Measurements from ENCODE around the gene LZTS3. TPM values are rescaled to one million over a fixed set of nuclear protein-coding genes. Genes with fewer than 3 reads are reported as not detected.
"Not testable (repeated sequence)": the region's sequence is repeated elsewhere in the genome, so short reads cannot be mapped to it uniquely, and the experiment has no call there.

Gene LZTS3
- total RNA-seq, 2 experiments from 2014 or later = 0.41 to 0.70 TPM

DNA sequence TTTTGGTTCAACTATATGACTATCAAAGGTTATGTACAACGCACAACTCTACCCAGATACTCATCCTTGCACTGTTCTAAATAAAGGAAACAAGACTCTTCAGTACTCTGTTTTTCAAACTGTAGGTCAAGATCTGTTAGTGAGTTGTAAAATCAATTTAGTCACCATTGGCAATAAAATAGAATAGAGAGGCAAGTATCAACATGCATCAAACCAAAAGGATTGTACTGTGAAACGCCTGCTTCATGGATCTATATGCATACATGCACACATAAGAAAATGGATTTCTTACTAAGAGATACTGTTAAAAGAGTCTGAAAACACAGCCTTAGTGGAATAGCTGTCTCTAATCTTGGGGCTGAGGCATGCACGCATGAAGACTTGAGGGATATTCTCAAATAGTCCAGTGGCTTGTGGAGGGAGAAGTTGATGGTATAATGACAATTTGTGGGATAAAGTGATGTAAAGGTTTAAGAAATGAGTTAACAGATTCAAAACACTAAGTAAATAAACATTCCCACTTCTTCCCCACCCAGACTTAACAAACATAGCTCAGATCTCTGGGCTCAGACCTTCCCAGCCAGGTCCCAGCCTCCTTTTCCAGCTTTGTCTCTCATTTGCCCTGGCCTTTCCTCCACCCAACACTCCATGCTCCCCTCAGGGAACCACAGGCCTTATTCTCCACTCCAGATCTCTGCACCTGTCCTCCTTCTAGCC, 10.7 kb upstream of the LZTS3 start:
- no peaks in the 10 kb centered on the region for H3K4me1 Mint-ChIP-seq
- ATAC-seq (no peak), DNase-seq (no peak)
- no peak overlapping the region for H3K27ac Mint-ChIP-seq
- H3K36me3 Mint-ChIP-seq = no peaks in the 10 kb centered on the region
- no peaks in the 10 kb centered on the region for H3K9me3 Mint-ChIP-seq (ENCODE audit: low read depth)
- no peak overlapping the region for H3K4me3 Mint-ChIP-seq
- CTCF ChIA-PET = interaction anchor here (0.8 kb wide), 1 partner anchor 68 kb away, joined by 3 read pairs; no protein-coding TSS in a partner anchor
- H3K27me3 Mint-ChIP-seq = no peaks in the 10 kb centered on the region

DNA sequence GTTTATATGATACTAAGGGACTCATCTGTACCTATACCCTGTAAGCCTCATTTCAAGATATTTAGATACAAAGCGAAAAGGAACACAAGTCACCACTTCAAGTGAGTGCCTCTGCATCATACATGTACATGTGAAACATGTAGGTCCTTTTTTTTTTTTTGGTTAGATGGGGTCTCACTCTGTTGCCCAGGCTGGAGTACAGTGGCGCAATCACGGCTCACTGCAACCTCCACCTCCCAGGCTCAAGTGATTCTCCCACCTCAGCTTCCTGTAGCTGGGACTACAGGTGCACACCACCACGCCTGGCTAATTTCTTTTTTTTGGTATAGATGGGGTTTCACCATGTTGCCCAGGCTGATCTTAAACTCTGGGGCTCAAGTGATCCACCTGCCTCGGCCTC, 9.1 kb upstream of the LZTS3 start:
- H3K9me3 Mint-ChIP-seq (ENCODE audit: low read depth); H3K4me1 Mint-ChIP-seq; H3K27ac Mint-ChIP-seq; H3K4me3 Mint-ChIP-seq; ATAC-seq; H3K27me3 Mint-ChIP-seq; DNase-seq; H3K36me3 Mint-ChIP-seq: not testable (repeated sequence)
- CTCF ChIA-PET = interaction anchor here (0.9 kb wide), 1 partner anchor 21 kb away, joined by 3 read pairs; no protein-coding TSS in a partner anchor

DNA sequence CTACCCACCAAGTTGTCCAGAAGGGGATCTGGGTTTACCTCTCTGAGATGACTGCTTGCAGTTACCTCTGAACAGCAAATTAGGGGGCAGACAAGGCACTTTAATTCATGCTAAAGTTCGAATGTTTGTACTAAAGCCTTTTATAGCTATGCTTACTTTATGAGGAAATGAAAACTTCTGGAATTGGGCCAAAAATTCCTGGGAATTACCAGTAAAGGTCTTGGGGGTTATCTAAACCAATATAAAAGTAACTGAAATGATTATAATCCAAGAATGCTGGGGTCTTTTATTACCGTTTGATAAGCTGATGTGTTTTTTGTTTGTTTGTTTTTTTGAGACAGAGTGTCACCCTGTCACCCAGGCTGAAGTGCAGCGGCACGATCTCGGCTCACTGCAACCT, 7.9 kb upstream of the LZTS3 start:
- H3K4me3 Mint-ChIP-seq = no peak overlapping the region
- CTCF ChIA-PET = no interaction called here

DNA sequence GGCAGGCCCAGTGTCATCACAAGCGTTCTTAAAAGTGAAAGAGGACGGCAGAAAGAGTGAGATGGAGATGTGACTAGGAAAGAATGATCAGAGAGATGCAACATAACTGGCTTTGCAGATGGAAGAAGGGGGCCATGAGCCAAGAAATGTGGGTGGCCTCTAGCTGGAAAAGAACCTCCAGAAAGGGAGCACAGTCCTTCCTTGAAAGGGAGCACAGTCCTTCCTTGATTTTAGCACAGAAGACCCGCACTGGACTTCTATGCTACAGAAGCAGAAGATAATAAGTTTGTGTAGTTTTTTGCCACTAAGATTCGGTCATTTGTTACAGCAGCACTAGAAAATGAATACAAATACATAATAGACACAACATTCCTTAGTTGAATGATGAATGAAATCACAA, 7.0 kb upstream of the LZTS3 start:
- CTCF ChIA-PET = no interaction called here
- Mint-ChIP-seq H3K27ac (no peak overlapping the region), H3K36me3 (no peaks in the 10 kb centered on the region), H3K27me3 (peaks cover 3% of the 10 kb centered on the region), H3K4me3 (no peak overlapping the region), H3K4me1 (no peaks in the 10 kb centered on the region), H3K9me3 (ENCODE audit: low read depth) (no peaks in the 10 kb centered on the region)
- ATAC-seq (no peak), DNase-seq (no peak)

More for the DNA sequence above, 7.9 kb upstream of the LZTS3 start:
- ATAC-seq (no peak), DNase-seq (no peak)
- Mint-ChIP-seq H3K27ac (no peak overlapping the region), H3K9me3 (ENCODE audit: low read depth) (no peaks in the 10 kb centered on the region), H3K27me3 (no peaks in the 10 kb centered on the region), H3K36me3 (no peaks in the 10 kb centered on the region), H3K4me1 (no peaks in the 10 kb centered on the region)

DNA sequence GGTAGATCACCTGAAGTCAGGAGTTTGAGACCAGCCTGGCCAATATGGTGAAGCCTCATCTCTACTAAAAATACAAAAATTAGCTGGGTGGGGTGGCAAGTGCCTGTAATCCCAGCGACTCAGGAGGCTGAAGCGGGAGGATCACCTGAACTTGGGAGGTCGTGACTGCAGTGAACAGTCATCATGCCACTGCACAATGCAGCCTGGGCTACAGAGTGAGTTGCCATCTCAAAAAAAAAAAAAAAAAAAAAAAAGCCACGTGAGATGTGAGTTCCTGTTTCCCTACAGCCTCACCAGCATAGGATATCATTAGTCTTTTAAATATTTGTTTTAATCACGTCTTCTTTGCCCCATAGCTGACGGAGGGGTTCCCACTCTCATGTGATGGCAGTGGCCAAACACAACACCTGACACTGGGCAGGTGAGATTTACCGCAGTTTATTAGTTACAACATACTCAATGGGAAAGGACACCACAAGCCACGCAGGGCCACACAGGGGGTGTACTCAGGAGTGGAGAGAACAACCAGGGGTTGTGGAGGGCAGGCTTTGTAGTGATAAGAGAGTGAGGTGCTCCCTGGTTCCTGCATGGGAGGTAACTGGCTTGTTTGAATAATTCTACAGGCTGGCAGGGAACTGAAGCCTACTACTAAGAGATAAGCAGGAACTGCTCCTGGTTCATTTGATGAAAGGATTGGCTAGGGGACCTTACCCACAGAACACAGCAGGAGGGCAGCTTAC, 4.6 kb upstream of the LZTS3 start:
- Mint-ChIP-seq H3K27me3 (peaks cover 19% of the 10 kb centered on the region), H3K36me3 (no peaks in the 10 kb centered on the region), H3K4me3 (no peak overlapping the region), H3K9me3 (ENCODE audit: low read depth) (no peaks in the 10 kb centered on the region), H3K27ac (no peak overlapping the region), H3K4me1 (peaks cover 3% of the 10 kb centered on the region)
- CTCF ChIA-PET = interaction anchor here (0.6 kb wide), 1 partner anchor 57 kb away, joined by 4 read pairs; no protein-coding TSS in a partner anchor
- ATAC-seq = no peak
- DNase-seq = no peak

DNA sequence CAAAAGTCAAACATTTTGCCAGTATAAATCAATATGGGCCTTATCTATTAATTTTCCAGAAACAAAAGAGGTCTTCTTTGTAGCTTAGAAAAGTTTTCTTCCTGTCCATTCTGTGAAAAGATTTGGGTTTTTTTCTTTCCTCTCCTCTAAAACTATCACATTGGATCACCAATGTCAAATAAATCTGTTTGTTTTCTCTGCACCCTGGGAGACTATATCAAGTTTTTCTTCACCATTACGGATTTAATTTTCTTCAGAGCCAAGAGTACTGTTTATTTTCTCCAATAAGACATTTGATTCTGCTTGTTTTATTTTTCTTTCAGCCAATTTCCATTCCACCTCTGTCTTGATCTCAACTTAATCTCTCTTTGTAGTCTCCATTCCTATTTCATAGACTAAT, 1.9 kb upstream of the LZTS3 start:
- Mint-ChIP-seq H3K36me3 (no peaks in the 10 kb centered on the region), H3K27ac (no peak overlapping the region), H3K9me3 (ENCODE audit: low read depth) (no peaks in the 10 kb centered on the region), H3K27me3 (peaks cover 41% of the 10 kb centered on the region), H3K4me1 (peaks cover 7% of the 10 kb centered on the region), H3K4me3 (no peak overlapping the region)
- no peak for ATAC-seq
- CTCF ChIA-PET = interaction anchor here (0.9 kb wide), 1 partner anchor 122 kb away, joined by 5 read pairs; no protein-coding TSS in a partner anchor
- DNase-seq = no peak

DNA sequence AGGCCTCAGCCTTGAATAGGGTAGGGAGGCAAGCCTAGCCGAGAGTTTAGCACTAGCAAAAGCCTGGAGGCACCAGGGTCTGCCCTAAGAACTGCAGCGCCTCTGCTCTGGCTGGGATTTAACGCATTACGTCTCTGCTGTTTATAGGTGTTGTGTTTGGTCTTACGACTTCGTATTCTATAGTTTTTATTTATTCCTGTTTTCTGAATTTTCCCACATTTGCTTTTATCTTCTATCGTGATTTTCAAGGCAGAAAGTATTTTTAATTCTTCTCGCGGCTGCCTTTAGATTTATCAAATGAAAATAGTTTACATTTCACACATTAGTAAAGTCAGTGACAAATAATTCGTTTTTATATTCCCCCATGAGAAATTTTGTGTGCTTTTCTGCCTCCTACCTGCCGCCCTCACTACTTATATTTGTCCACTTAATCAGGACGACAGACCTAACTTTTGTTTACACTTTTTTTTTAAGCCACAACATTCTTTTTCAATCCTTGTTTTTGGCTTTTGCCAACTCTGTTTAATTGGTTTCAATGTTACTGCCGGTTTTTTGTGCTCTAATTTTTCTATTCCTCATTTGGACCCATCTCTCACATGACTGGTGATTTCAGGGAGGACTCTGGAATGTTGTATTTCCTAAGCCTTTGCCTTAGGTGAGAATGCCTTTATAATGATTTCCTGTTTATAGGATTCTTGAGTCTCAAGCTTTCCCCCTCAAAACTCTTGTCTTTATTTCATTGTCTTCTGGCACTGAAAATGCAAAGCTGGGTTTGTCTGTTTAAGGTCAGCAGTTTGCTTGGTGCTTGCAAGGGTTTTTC, 1.3 kb upstream of the LZTS3 start:
- Mint-ChIP-seq H3K9me3 (ENCODE audit: low read depth) (no peaks in the 10 kb centered on the region), H3K36me3 (no peaks in the 10 kb centered on the region), H3K4me1 (peaks cover 7% of the 10 kb centered on the region), H3K27me3 (peaks cover 46% of the 10 kb centered on the region), H3K4me3 (peak overlapping the region; percentile 80), H3K27ac (no peak overlapping the region)
- ATAC-seq = no peak
- no peak for DNase-seq
- CTCF ChIA-PET = interaction anchor here (0.9 kb wide), 1 partner anchor 121 kb away, joined by 5 read pairs; no protein-coding TSS in a partner anchor

DNA sequence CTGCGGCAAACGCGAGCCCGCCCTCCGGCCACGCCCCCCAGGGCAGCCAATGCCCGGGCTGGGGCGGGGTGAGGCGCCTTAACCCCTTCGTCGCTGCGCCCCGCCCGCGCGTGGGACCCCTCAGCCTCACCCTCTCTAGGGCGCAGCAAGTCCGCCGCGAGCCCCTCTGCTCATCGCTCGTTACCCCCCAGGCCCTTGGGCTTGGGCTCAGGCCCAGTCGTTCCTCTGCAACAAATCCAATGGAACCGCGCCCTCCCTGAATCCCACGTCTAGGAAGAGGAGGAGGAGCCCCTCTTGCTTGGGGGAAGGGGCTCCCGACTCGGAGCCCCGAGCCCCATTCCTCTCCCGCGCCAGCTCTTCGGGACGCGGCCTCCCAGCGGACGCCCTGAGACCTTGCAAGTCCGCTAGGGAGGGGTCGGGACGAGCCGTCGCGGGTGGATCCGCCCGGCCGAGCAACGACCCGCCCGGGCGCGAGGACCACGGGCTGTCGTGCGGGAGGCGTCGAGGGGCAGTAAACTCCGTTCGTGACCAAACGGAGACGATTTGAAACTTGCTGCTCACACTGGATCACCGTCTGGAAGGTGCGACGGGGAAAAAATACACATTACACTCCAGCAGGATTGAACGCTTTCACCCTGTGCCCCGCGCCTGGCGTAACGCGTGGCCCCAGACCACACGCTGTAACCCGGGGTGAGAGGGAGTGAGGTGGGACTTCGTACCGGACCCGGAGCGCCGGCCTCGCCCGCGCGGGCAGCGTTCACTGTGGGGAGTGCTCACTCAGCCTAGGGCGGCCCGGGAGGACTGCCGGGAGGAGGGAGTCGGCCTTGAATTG, 477 bp upstream of the LZTS3 start:
- CTCF ChIA-PET = interaction anchor here (0.8 kb wide), 1 partner anchor 135 kb away, joined by 3 read pairs; no protein-coding TSS in a partner anchor
- peaks cover 52% of the 10 kb centered on the region for H3K27me3 Mint-ChIP-seq
- H3K36me3 Mint-ChIP-seq = no peaks in the 10 kb centered on the region
- H3K9me3 Mint-ChIP-seq (ENCODE audit: low read depth) = no peaks in the 10 kb centered on the region
- peak overlapping the region; percentile 49 for H3K27ac Mint-ChIP-seq
- peak overlapping the region; percentile 80 for H3K4me3 Mint-ChIP-seq
- ATAC-seq (peak; percentile 62), DNase-seq (peak; percentile 92)
- H3K4me1 Mint-ChIP-seq = peaks cover 7% of the 10 kb centered on the region

DNA sequence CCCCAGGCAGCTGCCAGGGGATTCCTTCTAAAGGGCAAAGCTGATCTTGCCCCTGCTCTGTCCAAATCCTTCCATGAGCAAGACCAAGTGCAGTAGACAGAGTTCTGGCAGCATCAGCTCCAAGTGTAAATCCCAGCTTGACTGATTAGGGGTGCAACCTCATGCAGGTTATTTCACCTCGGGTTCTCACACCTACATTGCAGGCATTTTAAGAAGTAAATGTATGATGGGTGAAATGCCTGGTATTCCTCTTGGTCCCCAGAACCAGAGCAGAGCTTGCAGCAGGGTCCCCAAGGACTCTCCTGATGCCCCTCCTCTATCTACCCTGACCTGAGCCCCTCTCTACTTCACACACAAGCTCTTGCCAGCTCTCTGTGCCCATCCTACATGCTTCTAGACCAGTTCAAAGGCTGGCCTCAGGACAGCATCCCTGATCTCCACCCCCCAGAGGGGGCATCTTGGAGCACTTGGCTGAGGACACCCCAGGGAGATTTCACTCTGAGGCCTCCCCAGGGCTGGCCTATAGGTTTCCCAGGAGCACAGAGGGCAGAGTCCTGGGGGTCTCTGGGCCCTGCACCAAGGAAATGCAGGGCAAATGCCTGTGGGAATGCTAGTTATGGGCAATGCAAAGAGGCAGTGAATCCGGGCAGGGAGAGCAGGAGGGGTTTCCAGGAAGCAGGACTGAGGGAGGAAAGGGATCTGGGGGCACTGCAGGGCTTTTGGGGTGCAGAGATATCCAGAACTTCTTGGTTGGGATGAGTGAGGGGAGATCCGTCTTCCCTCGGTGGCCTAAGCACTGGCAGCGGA, 1.0 kb downstream of the LZTS3 start:
- Mint-ChIP-seq H3K36me3 (no peaks in the 10 kb centered on the region), H3K27me3 (peaks cover 63% of the 10 kb centered on the region), H3K9me3 (ENCODE audit: low read depth) (no peaks in the 10 kb centered on the region), H3K4me1 (peaks cover 7% of the 10 kb centered on the region), H3K4me3 (peak overlapping the region; percentile 61), H3K27ac (no peak overlapping the region)
- CTCF ChIA-PET = interaction anchor here (1.3 to 1.7 kb wide), 2 partner anchors 11 to 15 kb away, joined by 3 to 9 read pairs; no protein-coding TSS in a partner anchor
- ATAC-seq = no peak
- DNase-seq = no peak

DNA sequence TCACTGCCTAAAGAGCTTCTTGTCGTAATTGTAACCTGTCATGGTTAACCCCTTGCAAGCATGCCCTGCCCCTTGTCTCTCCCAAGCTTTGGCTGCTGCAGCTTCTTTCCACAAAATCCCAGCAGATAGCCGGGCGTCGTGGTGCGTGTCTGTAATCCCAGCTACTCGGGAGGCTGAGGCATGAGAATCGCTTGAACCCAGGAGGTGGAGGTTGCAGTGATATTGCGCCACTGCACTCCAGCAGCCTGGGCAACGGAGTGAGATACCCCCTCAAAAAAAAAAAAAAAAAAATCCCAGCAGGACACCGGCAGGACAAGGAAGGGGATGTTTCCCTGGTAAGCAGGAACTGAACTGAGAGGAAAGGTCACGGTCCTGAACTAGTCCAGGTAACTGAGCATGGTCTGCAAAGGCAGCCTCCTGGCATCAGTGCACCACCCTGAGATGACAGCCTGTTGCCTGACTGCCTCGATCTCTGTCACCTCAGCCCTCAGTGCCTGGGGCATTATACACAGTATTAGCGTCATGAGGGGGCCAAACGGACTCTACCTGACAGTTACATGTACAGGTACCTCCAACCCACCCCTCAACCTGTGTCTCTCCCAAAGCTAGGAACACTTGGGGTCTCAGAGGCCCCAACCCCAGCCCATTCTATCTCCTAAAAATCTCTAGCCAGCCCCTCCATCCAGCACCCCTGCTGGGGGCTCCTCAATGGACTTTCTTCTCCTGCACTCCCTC, 1.8 kb downstream of the LZTS3 start:
- Mint-ChIP-seq H3K27ac (no peak overlapping the region), H3K4me1 (peaks cover 7% of the 10 kb centered on the region), H3K27me3 (peaks cover 64% of the 10 kb centered on the region), H3K36me3 (no peaks in the 10 kb centered on the region), H3K9me3 (ENCODE audit: low read depth) (no peaks in the 10 kb centered on the region), H3K4me3 (no peak overlapping the region)
- CTCF ChIA-PET = interaction anchor here (1.3 to 1.7 kb wide), 3 partner anchors 10 to 27 kb away, joined by 3 to 9 read pairs (median 3); no protein-coding TSS in a partner anchor
- no peak for DNase-seq
- ATAC-seq = no peak

DNA sequence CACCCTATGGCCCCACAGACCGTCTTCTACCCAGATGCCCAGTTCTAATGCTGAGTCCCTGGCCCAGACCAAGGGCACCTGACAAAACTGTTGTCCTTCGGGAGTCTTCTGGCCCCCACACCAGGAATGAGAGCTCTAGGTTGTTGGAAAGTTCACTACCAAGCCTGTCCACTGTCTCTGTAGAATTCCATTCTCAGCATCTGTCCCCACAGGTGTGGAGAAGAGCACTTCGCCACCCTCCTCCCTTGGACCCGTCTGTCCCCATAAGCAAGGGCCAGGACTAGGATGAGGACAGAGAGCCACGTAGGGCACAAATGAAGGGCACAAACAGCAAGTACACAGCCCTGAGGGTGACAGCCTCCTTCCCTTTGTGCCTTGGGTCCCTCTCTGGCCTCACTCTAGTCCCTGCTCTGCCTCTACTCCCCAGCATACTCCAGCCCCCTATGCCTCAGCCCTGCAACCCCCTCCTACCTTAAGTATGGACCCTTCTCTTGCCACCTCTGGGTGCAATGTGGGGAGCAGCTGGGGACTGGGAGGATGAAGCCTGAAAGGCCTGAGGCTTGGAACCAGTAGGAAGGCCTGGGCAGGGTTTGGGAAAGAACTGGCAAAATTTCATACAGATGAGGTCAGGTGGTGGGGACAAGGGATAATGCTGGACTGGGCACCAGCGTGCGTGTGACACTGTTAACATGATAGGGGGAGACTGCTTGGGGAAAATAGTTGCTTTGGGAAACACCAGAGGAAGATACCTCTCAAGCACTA, 4.3 kb downstream of the LZTS3 start:
- Mint-ChIP-seq H3K4me3 (no peak overlapping the region), H3K36me3 (no peaks in the 10 kb centered on the region), H3K27ac (no peak overlapping the region), H3K9me3 (ENCODE audit: low read depth) (no peaks in the 10 kb centered on the region), H3K4me1 (peaks cover 5% of the 10 kb centered on the region), H3K27me3 (peaks cover 50% of the 10 kb centered on the region)
- no peak for DNase-seq
- no peak for ATAC-seq
- CTCF ChIA-PET = no interaction called here
